ENCODE results near the gene NKPD1. TPM values are rescaled to one million over a fixed set of nuclear protein-coding genes. Genes with fewer than 3 reads are reported as not detected.
A peak's percentile ranks its signal among the peaks of the same experiment; 100 is the strongest.

Gene NKPD1
- total and polyA plus RNA-seq, 10 donors: 0.17 to 0.77 (median 0.21) TPM; not detected in 1

DNA sequence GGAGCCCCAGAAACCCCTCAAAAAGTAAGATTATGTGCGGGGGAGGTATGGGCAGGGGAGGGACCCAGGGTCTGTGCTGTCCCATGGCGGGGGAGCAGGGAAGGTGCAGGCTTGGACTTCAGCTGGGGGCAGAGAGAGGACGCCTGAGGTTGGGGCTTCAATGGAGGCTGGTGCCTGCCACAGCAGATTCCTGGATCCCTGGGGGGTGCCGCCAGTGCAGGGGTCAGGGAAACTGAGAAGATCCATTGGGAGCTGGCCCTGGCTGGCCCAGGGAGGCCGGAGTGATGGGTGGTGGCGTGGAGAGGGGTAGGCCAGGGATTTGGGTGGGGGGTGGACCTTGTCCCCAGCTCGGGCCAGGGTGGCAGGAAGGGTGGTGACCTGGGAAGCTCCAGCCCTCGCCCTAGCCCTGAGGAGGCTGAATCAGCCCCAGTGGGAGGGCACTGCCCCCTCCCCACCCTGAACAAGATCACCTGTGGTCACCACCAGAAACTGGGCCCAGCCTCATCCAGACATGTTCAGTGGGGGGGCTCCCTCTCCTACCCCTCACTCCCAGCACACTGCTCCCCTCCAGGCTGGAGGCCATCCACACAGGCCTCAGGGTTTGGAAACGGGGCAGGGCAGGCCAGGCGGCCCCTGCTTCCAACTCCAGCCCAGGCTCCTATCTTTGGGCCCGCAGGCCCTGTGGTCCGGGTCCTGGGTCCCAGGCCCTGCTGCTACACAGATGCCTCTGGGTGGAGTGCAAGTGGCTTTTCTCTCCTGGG is 1.4 kb downstream of the NKPD1 start:
- no peaks in the 10 kb centered on the region for H3K36me3 ChIP-seq
- no peaks in the 10 kb centered on the region for H3K9me3 ChIP-seq
- H3K27me3 ChIP-seq (replicated peaks in 1 of 7): peaks cover 0 to 76% (median 17%) of the 10 kb centered on the region in 7 donors
- intact Hi-C loops (cut with DNase I; ENCODE audit: low total_unique reads): no loop called here
- TF ChIP-seq, protein P1, sequence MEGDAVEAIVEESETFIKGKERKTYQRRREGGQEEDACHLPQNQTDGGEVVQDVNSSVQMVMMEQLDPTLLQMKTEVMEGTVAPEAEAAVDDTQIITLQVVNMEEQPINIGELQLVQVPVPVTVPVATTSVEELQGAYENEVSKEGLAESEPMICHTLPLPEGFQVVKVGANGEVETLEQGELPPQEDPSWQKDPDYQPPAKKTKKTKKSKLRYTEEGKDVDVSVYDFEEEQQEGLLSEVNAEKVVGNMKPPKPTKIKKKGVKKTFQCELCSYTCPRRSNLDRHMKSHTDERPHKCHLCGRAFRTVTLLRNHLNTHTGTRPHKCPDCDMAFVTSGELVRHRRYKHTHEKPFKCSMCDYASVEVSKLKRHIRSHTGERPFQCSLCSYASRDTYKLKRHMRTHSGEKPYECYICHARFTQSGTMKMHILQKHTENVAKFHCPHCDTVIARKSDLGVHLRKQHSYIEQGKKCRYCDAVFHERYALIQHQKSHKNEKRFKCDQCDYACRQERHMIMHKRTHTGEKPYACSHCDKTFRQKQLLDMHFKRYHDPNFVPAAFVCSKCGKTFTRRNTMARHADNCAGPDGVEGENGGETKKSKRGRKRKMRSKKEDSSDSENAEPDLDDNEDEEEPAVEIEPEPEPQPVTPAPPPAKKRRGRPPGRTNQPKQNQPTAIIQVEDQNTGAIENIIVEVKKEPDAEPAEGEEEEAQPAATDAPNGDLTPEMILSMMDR (IDR thresholded peaks at IDR 0.05 in 8 of 11, conservative IDR thresholded peaks at IDR 0.05 in 3 of 11): no peak
- TF ChIP-seq POLR2AphosphoS5 (IDR thresholded peaks at IDR 0.05): peak in 1 of 3 donors; percentile 43
- TF ChIP-seq POLR2A (IDR thresholded peaks at IDR 0.05): no peak
- WGBS, 5 donors: 75 to 89% (median 82%) methylated on average over 10 to 12 of the region's 12 CpGs
- no peak overlapping the region for H3K4me3 ChIP-seq
- H3K27ac ChIP-seq: no peak overlapping the region
- DNase-seq: no peak
- peaks cover 4 to 13% (median 9%) of the 10 kb centered on the region in 6 donors for H3K4me1 ChIP-seq

DNA sequence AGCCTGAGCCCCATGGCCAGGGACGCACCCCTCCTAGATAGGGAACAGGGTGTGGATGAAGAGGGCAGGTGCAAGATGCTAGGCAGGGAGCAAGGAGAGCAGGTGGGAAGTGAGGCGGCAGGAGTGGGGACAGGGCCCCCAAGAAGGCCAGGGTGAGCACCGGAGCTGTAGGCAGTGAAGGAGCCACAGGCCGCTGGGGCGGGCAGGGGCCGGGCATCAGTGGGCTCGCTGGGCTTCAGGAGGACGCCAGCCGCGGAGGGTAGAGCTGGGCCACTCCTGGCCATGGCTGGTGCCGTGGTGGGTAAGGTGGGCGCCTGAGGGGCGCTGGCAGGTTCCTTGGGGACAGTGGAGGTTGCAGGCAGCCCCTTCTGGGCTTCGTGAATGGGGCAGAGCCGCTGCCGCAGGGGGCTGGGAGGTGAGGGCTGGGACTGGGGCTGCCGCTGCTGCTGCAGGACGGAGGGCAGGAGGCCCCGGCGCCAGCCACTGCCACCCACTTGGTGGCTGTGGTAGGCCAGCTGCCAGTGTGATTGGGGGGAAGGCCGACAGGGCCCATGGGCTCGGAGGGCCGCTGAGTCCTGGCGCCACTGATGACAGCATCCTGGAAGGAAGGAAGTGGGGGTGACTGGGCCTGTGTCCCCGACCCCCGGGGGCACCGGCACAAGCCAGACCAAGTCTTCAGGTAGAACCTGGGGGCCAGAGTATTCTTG is 2.1 kb downstream of the NKPD1 start:
- no peak for DNase-seq
- TF ChIP-seq POLR2A (IDR thresholded peaks at IDR 0.05) (no peak), POLR2AphosphoS5 (IDR thresholded peaks at IDR 0.05) (peak in 1 of 3 donors; percentile 10)
- no peak overlapping the region for H3K4me3 ChIP-seq
- H3K36me3 ChIP-seq: no peaks in the 10 kb centered on the region
- no peak overlapping the region for H3K27ac ChIP-seq
- WGBS, 5 donors: 52 to 61% (median 56%) methylated on average over 23 to 27 of the region's 27 CpGs
- H3K9me3 ChIP-seq: no peaks in the 10 kb centered on the region
- H3K27me3 ChIP-seq (replicated peaks in 1 of 7): peaks cover 0 to 84% (median 24%) of the 10 kb centered on the region in 7 donors
- intact Hi-C loops (cut with DNase I; ENCODE audit: low total_unique reads): no loop called here
- H3K4me1 ChIP-seq: peaks cover 4 to 13% (median 9%) of the 10 kb centered on the region in 6 donors

DNA sequence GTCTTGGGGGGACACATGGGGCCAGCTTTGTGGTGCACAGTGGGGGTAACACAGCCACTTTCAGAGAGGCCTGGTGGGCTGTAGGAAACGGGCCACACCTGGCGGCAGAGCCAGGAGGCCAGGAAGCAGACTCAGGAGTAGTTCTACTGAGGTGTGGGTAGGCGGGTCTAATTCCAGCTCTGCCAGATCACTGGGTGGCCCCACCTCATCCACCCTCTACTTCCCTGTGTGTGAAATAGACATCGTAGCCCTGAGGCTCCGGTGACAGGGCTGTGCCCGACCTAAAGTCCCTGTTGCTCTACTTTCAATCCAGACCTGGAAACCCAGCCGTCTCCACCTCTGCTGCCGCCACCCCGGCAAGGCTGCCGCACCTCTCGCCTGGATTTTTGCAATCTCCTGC is 4.0 kb downstream of the NKPD1 start:
- H3K27me3 ChIP-seq (replicated peaks in 1 of 7): peaks cover 0 to 100% (median 41%) of the 10 kb centered on the region in 7 donors
- no peaks in the 10 kb centered on the region for H3K9me3 ChIP-seq
- H3K4me1 ChIP-seq: peaks cover 23 to 31% (median 27%) of the 10 kb centered on the region in 6 donors
- intact Hi-C loops (cut with DNase I; ENCODE audit: low total_unique reads): no loop called here
- no peak overlapping the region for H3K4me3 ChIP-seq
- DNase-seq: no peak
- H3K36me3 ChIP-seq: no peaks in the 10 kb centered on the region
- H3K27ac ChIP-seq: no peak overlapping the region
- 82 to 88% (median 85%) methylated on average over 11 of the region's 11 CpGs for WGBS, 5 donors
- TF ChIP-seq, protein P1 (IDR thresholded peaks at IDR 0.05 in 8 of 11, conservative IDR thresholded peaks at IDR 0.05 in 3 of 11): no peak
- no peak for TF ChIP-seq POLR2AphosphoS5 (IDR thresholded peaks at IDR 0.05)
- TF ChIP-seq POLR2A (IDR thresholded peaks at IDR 0.05): no peak

DNA sequence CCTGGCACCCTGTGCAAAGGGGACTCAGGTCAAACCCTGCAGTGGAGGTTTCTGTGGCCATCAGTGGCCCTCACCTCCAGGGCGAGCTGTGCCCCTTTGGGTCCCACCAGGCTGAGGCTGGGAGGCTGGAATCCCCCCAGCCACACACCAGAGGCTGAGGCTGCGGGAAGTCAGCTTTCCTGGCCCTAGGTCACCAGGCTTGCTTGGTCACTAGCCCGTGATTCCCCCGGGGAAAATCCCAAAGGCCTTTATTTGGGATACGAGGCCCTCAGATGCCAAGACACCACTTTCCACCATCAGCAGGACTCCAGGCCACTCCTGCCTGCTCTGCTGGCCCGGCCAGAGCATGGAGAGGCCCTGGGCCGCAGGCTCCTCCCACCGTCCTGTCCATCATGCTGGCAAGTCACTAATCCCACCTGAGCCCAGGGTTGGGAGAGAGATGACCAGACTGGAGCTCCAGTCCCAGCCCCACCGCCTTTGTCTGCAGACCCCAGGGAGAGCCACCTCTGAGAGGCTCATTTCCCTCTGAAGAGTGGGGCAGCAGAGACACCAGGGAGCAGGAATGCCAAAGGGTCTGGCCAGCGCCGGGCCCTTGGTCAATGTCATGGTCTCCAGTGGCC is 4.7 kb downstream of the NKPD1 start:
- H3K9me3 ChIP-seq: no peaks in the 10 kb centered on the region
- 82 to 96% (median 89%) methylated on average over 1 to 11 of the region's 11 CpGs for WGBS, 5 donors
- intact Hi-C loops (cut with DNase I; ENCODE audit: low total_unique reads): no loop called here
- H3K36me3 ChIP-seq: no peaks in the 10 kb centered on the region
- DNase-seq: no peak
- no peak overlapping the region for H3K4me3 ChIP-seq
- peaks cover 0 to 100% (median 46%) of the 10 kb centered on the region in 7 donors for H3K27me3 ChIP-seq (replicated peaks in 1 of 7)
- peaks cover 25 to 33% (median 29%) of the 10 kb centered on the region in 6 donors for H3K4me1 ChIP-seq
- no peak overlapping the region for H3K27ac ChIP-seq
- TF ChIP-seq POLR2A (IDR thresholded peaks at IDR 0.05): no peak
- TF ChIP-seq POLR2AphosphoS5 (IDR thresholded peaks at IDR 0.05): no peak
- TF ChIP-seq, protein P1 (IDR thresholded peaks at IDR 0.05 in 8 of 11, conservative IDR thresholded peaks at IDR 0.05 in 3 of 11): no peak

All from spleen (tissue), 11 donors.